H1 (cell line): ENCODE data around the gene GPATCH2. TPM values are rescaled to one million over a fixed set of nuclear protein-coding genes. Genes with fewer than 3 reads are reported as not detected.

Experiments used
- ATF3 ChIP-seq: IDR thresholded peaks from 2 replicates; pipeline ENCODE4 v1.6.1; 2011; ENCODE audit warnings: low read depth, mild to moderate bottlenecking, low read length; ENCODE audit not compliant: insufficient read depth
- MAFK ChIP-seq: IDR thresholded peaks from 2 replicates; pipeline ENCODE4 v1.6.1; 2012; ENCODE audit warnings: low read depth, mild to moderate bottlenecking, improper control_type of control experiment, low read length
- NRF1 ChIP-seq: IDR thresholded peaks from 2 replicates; pipeline ENCODE4 v1.6.1; 2011; ENCODE audit warnings: mild to moderate bottlenecking, low read depth, low read length, improper control_type of control experiment
- TAF1 ChIP-seq: IDR thresholded peaks from 2 replicates; pipeline ENCODE4 v1.6.1; 2011; ENCODE audit warnings: mild to moderate bottlenecking, low read depth, low read length
- polyA plus RNA-seq, 7 experiments: library from polyadenylated mRNA; depleted of rRNA in 3 of 7; stranded (reverse) in 5 of 7; unstranded in 2 of 7; fragments of >200 nt in 5 of 7; fragments of 200-250 nt in 2 of 7; gene quantifications; 1 replicate in 5 of 7; 2 replicates in 1 of 7; 4 replicates in 1 of 7; pipeline versions ENCODE4 v1.2.1 to v1.2.3, GENCODE V29; 2011 to 2013; ENCODE audit warnings: missing spikeins in 2 of 7, mixed read lengths in 2 of 7
- total RNA-seq: library from RNA; stranded (reverse); fragmentation: NEBNext Ultra II Directional; extraction: Animal tissue kit (Norgen Biotek cat#: 25700); gene quantifications from 2 replicates; pipeline ENCODE4 v1.2.1, GENCODE V29; 2021

Gene GPATCH2
- total and polyA plus RNA-seq, 2 of the 8 experiments (the other 6 are each of a cell fraction or from before 2014, with no cell fraction given) = 3.9 to 13.1 TPM

DNA sequence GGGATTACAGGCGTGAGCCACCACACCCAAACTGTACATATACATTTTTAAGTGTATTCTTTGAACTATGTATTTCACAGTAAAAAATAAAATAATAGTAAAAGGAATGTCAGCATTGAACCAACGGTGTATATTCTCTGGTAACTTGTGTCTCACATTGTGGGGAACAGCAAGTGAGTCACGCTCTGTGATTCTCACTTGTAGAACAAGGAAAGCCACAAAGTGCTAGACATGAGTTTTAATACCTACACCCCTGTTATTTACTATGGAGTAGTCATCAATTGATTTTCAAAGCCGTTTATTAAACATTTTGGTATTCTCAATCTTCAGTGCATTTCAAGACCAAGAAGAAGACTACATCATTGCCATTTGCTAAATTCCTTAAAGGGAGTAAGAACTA is 197.2 kb downstream of the GPATCH2 start (continued):
- no peak for TF ChIP-seq ATF3
- TF ChIP-seq NRF1 = no peak
- TF ChIP-seq MAFK = no peak
- no peak for TF ChIP-seq TAF1
